Activated naive CD8-positive, alpha-beta T cell (primary cell): ENCODE data around the gene FGF14.

Experiments used
- H3K27ac Mint-ChIP-seq: one replicate; pipeline ENCODE4 v1.8.0; 2021; ENCODE audit warnings: mixed read lengths
- H3K27me3 Mint-ChIP-seq: one replicate; pipeline ENCODE4 v1.8.0; 2021; ENCODE audit warnings: mixed read lengths
- H3K36me3 Mint-ChIP-seq: one replicate; pipeline ENCODE4 v1.8.0; 2021; ENCODE audit warnings: mixed read lengths
- H3K4me1 Mint-ChIP-seq: one replicate; pipeline ENCODE4 v1.8.0; 2021; ENCODE audit warnings: low read depth, mixed read lengths
- H3K4me3 Mint-ChIP-seq: one replicate; pipeline ENCODE4 v1.8.0; 2021; ENCODE audit warnings: mild to moderate bottlenecking, mixed read lengths
- H3K9me3 Mint-ChIP-seq: one replicate; pipeline ENCODE4 v1.8.0; 2021; ENCODE audit warnings: low read depth, mixed read lengths

Gene FGF14

DNA sequence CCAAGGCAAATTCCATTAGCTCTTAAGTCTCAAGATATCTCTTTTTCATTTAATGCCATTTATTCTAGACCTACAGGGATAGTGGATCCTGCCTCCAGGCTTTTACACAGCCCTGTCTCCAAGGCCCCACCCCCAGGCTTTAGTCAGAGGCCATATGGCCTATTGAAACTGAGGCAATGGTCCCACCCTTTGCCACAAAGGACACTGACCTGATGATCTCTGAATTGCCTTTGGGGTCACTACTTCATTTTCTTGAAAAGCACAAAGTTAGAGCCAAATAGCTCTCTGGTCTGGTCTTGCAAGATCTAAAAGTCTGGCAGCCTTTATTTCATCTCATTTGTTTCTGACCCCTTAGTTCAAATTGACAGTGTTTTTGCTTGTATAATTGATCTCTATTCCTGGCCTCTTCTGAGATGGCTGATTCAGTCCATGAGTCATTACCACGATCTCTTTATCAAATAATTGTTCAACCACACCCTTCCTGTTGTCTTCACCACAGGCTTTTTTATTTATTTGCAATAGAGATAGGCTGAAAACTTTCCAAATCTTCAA lies 209.8 kb downstream of the FGF14 start:
- H3K9me3 Mint-ChIP-seq: no peaks in the 10 kb centered on the region
- peaks cover 8% of the 10 kb centered on the region for H3K27me3 Mint-ChIP-seq
- no peaks in the 10 kb centered on the region for H3K36me3 Mint-ChIP-seq
- no peaks in the 10 kb centered on the region for H3K4me1 Mint-ChIP-seq
- H3K27ac Mint-ChIP-seq: no peak overlapping the region
- no peak overlapping the region for H3K4me3 Mint-ChIP-seq

DNA sequence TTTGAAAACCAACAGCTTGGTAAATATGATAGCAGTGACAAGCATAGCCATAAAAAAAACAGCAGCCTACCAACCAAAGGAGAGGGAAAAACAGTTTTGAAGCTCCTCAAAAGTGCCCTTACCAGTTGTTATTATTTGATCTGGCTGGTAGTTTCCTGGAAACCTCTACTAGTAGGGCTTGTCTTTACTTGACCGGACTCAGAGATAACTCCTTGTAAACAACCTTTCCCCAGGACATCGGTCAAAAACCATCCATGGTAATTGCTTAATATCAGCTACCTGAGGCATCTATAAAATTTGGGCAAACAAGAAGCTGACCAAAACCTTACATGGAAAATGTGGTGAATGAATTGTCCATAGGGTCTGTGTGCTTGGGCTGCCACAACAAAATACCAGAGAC lies 210.9 kb downstream of the FGF14 start:
- Mint-ChIP-seq H3K9me3 (no peaks in the 10 kb centered on the region), H3K36me3 (no peaks in the 10 kb centered on the region), H3K4me1 (no peaks in the 10 kb centered on the region), H3K4me3 (no peak overlapping the region), H3K27ac (no peak overlapping the region), H3K27me3 (peaks cover 8% of the 10 kb centered on the region)

DNA sequence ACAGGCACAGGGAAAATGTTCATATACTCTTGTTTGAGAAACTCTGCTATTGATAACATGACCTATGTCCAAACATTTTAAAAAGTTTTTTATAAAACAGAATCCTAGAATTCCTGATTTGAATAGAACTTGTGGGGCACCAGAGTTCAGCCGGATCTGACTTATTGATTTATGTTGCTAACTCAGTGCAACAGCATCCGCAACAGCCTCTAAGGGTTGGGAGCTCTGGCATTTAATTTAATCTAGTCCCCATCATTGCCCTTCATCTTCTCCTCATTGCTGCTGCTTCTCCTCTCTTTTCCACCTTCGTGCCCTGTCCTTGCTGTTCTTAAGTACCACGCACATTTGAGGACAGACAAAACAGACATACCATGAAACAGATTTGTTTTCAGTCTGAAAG lies 214.5 kb downstream of the FGF14 start:
- H3K4me1 Mint-ChIP-seq: no peaks in the 10 kb centered on the region
- H3K27me3 Mint-ChIP-seq: peaks cover 5% of the 10 kb centered on the region
- H3K9me3 Mint-ChIP-seq: no peaks in the 10 kb centered on the region
- no peak overlapping the region for H3K4me3 Mint-ChIP-seq
- no peaks in the 10 kb centered on the region for H3K36me3 Mint-ChIP-seq
- H3K27ac Mint-ChIP-seq: no peak overlapping the region

DNA sequence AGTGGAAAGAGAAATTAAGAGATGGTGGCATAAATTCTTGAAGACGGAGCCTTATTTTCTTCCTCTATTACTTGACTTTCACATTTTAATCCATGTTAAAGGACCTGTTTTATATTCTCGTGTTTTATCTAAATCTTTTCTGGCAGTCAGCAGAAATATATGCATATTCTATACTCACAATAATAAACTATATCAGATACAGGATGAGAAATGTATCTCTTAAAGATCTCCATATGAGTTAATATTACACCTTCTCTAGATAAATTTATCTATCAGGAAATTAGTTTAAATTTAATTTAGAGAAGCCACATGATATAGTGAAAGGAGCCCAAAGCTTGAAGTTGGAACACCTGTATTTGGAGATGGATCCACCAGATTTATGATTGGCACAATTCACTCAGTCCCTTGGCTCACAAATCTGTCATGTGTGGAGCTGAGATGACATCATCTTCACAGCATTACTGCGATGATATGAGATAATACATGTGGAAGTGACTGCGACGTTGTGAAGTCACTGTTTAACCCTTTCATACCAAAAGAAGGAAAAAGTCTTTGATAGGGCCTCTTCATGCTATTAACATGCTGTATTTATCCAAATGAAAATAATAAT lies 216.4 kb downstream of the FGF14 start:
- H3K9me3 Mint-ChIP-seq: no peaks in the 10 kb centered on the region
- peaks cover 3% of the 10 kb centered on the region for H3K27me3 Mint-ChIP-seq
- H3K4me3 Mint-ChIP-seq: no peak overlapping the region
- H3K27ac Mint-ChIP-seq: no peak overlapping the region
- H3K36me3 Mint-ChIP-seq: no peaks in the 10 kb centered on the region
- H3K4me1 Mint-ChIP-seq: no peaks in the 10 kb centered on the region

DNA sequence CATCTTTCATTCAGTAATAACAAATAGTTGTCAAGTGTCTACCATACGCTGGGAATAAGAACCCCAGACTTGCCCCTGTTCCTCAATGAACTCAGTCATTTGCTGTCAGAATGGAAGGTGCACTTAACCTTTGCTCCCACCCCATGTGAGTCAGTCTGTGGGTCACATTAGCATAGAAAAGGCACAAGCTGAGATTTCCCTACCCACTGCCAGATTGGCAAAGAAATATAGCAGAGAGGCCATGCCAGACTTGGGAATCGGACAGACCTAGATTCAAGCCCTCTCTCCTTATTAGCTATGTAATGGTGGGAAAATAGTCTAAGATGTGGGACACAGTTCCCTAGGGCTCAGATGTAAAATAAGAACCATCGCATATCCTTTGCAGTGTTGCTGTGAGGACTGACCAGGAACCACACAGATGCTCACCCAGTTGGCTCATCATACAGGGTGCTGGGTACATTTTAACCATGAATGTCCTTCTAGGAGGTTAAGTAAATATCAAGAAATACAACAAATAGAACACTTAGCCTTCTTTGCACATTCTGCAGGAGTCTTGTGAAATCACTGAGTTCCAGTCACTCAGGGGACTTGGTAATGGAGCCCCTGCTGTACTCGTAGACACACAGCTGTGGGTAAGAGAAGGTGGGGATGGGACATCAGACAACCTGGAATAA lies 218.2 kb downstream of the FGF14 start:
- H3K27ac Mint-ChIP-seq: no peak overlapping the region
- H3K36me3 Mint-ChIP-seq: no peaks in the 10 kb centered on the region
- H3K27me3 Mint-ChIP-seq: no peaks in the 10 kb centered on the region
- H3K4me3 Mint-ChIP-seq: no peak overlapping the region
- no peaks in the 10 kb centered on the region for H3K4me1 Mint-ChIP-seq
- H3K9me3 Mint-ChIP-seq: no peaks in the 10 kb centered on the region

DNA sequence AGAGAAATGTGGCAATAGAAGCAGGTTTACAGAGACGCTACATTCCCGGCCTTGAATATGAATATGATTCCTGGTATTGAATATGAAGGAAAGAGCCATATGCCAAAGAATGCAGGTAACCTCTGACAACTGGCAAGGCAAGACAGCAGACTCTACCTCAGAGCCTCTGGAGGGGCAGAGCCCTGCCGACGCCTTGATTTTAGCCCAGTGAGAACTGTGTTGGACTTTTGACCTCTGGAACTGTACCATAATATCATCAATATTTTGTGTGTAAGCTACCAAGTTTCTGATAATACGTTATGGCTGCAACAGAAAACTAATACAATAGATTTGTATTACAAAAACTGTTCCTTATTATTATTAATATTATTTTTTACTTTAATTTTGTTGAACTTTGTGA lies 219.7 kb downstream of the FGF14 start:
- no peak overlapping the region for H3K27ac Mint-ChIP-seq
- no peaks in the 10 kb centered on the region for H3K36me3 Mint-ChIP-seq
- H3K9me3 Mint-ChIP-seq: no peaks in the 10 kb centered on the region
- H3K4me1 Mint-ChIP-seq: no peaks in the 10 kb centered on the region
- no peaks in the 10 kb centered on the region for H3K27me3 Mint-ChIP-seq
- H3K4me3 Mint-ChIP-seq: no peak overlapping the region

DNA sequence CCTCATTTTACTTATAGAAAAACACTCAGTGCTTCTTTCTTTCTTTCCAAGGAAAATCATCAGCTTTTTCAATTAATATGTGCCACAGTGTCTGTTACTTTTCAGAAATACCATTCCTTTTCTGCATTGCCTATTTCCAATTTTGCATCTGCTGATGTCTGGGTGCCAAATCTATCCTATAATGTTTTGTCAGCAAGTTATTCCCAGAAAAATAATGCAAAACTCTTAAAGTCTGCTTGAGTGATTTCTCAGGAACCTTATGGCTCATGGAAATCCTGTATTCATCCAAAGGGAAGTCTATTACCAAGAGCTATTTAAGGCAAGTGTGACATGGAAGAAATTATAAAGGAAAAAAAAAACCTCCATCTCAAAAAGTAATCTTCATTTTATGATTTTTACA lies 224.4 kb downstream of the FGF14 start:
- H3K4me1 Mint-ChIP-seq: no peaks in the 10 kb centered on the region
- H3K36me3 Mint-ChIP-seq: no peaks in the 10 kb centered on the region
- no peaks in the 10 kb centered on the region for H3K9me3 Mint-ChIP-seq
- peaks cover 7% of the 10 kb centered on the region for H3K27me3 Mint-ChIP-seq
- H3K27ac Mint-ChIP-seq: no peak overlapping the region
- no peak overlapping the region for H3K4me3 Mint-ChIP-seq

DNA sequence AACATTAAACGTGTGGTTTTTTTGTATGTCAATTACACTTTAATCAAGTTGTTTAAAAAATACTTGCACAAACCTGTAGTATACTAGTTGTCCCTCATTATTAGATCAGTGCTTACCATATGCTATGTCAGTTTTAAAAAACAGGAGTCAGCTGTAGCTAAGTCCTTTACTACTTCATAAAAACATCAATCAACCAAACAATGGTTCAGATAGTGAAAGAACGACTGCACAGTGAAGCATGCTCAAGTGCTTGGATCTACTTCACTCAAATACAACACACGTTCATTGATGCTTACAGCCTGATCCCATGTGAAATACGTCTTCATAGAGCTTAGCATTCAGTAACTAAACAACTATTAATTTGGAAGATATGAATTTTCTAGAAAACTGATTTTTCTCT lies 225.0 kb downstream of the FGF14 start:
- Mint-ChIP-seq H3K4me3 (no peak overlapping the region), H3K9me3 (no peaks in the 10 kb centered on the region)

DNA sequence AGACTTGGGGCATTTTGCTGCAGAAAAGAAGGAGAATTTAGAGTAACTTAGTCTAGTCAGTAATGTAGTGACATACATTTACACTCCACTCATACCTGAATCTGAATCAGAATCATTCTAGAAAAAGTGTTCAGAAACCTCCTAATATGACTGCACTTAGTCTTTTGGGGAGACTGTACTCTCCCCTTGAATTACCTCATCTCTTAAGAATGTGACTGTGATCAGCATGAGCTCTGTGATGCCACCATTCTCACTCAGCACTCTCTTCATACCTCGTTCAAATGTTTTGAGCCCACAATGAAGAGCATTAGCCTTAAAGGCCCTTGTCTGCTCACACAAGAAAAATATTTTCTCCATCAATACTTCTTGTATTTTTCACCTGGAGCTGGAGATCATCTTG lies 229.4 kb downstream of the FGF14 start:
- Mint-ChIP-seq H3K27ac (no peak overlapping the region), H3K36me3 (no peaks in the 10 kb centered on the region), H3K4me1 (no peaks in the 10 kb centered on the region), H3K9me3 (no peaks in the 10 kb centered on the region), H3K4me3 (no peak overlapping the region), H3K27me3 (peaks cover 9% of the 10 kb centered on the region)

More for the DNA sequence above, 225.0 kb downstream of the FGF14 start:
- peaks cover 7% of the 10 kb centered on the region for H3K27me3 Mint-ChIP-seq
- no peaks in the 10 kb centered on the region for H3K4me1 Mint-ChIP-seq
- H3K27ac Mint-ChIP-seq: no peak overlapping the region
- no peaks in the 10 kb centered on the region for H3K36me3 Mint-ChIP-seq

DNA sequence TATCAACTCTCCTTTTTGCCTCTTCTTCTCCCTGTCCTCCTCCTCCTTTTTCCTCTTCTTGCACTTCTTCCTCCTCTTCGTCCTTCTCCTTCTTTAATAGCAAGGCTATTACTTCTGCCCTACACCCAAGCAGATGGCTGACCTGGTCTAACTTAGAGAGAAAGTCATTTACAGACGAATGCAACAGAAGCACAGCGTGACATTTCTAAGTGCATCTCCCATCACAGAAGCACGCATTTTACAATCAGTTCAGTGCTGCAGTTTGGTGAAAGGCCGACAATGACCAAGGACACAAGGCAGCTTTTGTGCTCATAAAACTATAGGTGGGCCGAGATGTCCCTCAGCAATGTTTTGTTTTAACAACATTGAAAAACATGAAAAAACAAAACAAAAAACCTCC lies 231.5 kb downstream of the FGF14 start:
- H3K27ac Mint-ChIP-seq: no peak overlapping the region
- peaks cover 11% of the 10 kb centered on the region for H3K27me3 Mint-ChIP-seq
- H3K4me1 Mint-ChIP-seq: no peaks in the 10 kb centered on the region
- H3K9me3 Mint-ChIP-seq: no peaks in the 10 kb centered on the region
- H3K36me3 Mint-ChIP-seq: no peaks in the 10 kb centered on the region
- H3K4me3 Mint-ChIP-seq: no peak overlapping the region

DNA sequence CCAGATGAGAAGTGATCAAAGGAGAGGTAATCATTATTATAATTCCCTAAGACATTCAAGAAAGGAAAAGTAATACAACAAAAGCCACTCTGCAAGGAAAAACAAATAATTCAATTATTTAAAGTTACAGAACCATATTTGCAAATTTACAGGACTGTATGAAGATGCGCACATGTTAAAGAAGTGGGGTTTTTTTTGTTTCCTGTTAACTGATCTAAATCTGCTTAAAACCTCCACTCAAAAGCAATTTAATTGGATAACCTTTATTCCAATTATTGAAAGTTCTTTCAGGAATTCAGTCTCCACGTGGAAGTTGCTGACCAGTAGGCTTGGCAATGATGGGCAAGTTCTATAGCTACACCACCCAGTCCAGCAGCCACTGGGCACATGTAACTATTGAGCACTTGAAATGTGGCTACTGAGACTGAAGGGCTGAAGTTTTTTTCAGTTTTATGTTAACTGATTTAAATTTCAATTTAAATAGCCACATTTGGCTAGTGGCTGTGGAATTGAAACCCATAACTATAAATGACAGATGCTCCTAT lies 232.3 kb downstream of the FGF14 start:
- H3K36me3 Mint-ChIP-seq: no peaks in the 10 kb centered on the region
- H3K9me3 Mint-ChIP-seq: peaks cover 3% of the 10 kb centered on the region
- H3K4me1 Mint-ChIP-seq: no peaks in the 10 kb centered on the region
- no peak overlapping the region for H3K4me3 Mint-ChIP-seq
- H3K27me3 Mint-ChIP-seq: peaks cover 12% of the 10 kb centered on the region
- H3K27ac Mint-ChIP-seq: no peak overlapping the region

DNA sequence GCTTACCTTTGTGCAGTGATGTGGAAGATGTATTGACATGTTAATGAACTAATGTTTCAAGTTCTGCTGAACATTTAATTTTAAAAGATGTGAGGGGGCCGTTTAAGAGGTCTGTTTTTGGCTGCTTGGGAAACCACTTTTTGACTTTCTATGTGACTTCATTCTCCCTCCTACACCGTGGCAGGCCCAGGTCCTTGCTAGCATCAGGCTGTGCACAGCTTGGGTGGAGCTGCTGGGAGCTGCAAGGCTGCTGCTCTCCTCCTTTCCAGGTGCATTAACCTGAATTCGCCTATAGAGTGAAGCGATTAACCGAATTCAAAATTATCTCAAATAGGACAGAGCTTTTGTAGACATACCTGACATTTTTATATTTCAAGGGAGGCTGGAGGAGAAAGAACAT lies 249.1 kb downstream of the FGF14 start:
- H3K4me3 Mint-ChIP-seq: no peak overlapping the region

DNA sequence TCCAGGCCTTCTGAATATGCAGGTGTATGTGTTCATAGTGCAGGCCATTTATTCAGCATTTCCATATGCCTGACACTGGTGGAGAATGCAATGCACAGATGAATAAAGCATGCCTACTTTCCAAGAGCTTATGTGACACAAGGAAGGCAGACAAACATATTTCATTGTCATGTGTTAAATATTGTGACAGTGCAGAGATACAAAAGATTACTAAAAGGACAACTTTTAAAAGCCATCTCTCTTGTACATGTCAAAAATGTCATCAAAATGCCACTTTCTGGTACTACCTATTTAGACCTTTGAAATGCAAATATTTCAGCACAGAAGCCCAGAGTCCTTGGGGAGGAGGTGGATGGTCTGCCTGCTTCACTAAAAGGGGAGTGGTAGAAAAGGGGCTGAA lies 254.5 kb downstream of the FGF14 start:
- H3K4me1 Mint-ChIP-seq: no peaks in the 10 kb centered on the region
- H3K27ac Mint-ChIP-seq: no peak overlapping the region
- H3K9me3 Mint-ChIP-seq: no peaks in the 10 kb centered on the region
- peaks cover 3% of the 10 kb centered on the region for H3K27me3 Mint-ChIP-seq
- no peak overlapping the region for H3K4me3 Mint-ChIP-seq
- H3K36me3 Mint-ChIP-seq: no peaks in the 10 kb centered on the region

More for the DNA sequence above, 249.1 kb downstream of the FGF14 start:
- no peaks in the 10 kb centered on the region for H3K9me3 Mint-ChIP-seq
- H3K4me1 Mint-ChIP-seq: no peaks in the 10 kb centered on the region
- H3K27ac Mint-ChIP-seq: no peak overlapping the region
- no peaks in the 10 kb centered on the region for H3K36me3 Mint-ChIP-seq
- peaks cover 9% of the 10 kb centered on the region for H3K27me3 Mint-ChIP-seq

DNA sequence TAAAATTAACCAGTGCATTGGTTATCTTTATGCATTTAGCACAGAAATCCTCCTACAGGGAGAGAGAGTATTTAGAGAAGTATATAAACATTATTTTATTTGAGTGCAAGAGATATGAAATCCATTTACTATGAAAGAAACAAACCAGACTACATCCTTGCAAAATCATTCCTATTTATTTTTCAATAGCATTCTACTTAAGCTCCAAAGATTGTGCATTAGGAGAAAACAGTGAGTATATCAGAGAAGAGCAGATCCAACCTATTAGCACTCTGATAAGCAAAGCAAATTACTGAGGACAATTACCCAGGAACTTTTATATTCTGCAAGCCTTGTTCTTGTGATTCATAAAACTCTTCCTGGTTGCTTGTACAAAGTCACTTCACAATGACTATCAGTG lies 256.1 kb downstream of the FGF14 start:
- H3K4me1 Mint-ChIP-seq: no peaks in the 10 kb centered on the region
- H3K9me3 Mint-ChIP-seq: no peaks in the 10 kb centered on the region
- no peak overlapping the region for H3K4me3 Mint-ChIP-seq
- peaks cover 2% of the 10 kb centered on the region for H3K27me3 Mint-ChIP-seq
- no peaks in the 10 kb centered on the region for H3K36me3 Mint-ChIP-seq
- H3K27ac Mint-ChIP-seq: no peak overlapping the region

DNA sequence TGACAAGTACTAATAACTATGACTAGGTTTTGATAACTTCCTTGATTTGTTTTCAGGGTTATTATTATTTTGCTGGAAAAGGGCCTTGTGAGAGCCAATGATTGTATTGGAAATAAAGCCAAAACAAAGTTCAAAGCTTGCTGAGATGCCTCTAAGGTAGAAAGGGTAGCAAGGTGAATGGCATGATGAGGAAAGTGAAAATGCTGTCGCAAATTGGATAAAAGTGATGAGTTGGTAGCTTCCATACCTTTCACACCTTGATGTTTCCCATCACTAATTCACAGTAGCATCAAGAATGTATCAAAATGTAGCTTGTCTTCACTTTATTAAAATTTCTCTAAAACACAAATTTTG lies 259.4 kb downstream of the FGF14 start:
- H3K4me3 Mint-ChIP-seq: no peak overlapping the region
- no peaks in the 10 kb centered on the region for H3K9me3 Mint-ChIP-seq
- no peak overlapping the region for H3K27ac Mint-ChIP-seq
- peaks cover 2% of the 10 kb centered on the region for H3K27me3 Mint-ChIP-seq
- no peaks in the 10 kb centered on the region for H3K36me3 Mint-ChIP-seq
- no peaks in the 10 kb centered on the region for H3K4me1 Mint-ChIP-seq
